HG03097 (cell line): ENCODE data around the gene FCN3.

ENCODE experiments used
- ATAC-seq: cut with Tn5 transposase; IDR thresholded peaks from one replicate; pipeline ENCODE4 v1.9.1; 2021; ENCODE audit not compliant: unreplicated experiment, low FRiP score

FCN3 gene

GRCh38 chr1:27345272-27345671 lies 29.4 kb downstream of the FCN3 start:
- ATAC-seq: no peak

GRCh38 chr1:27343639-27344025 lies 31.0 kb downstream of the FCN3 start:
- no peak for ATAC-seq

- no peak for ATAC-seq
Observed at GRCh38 chr1:27342778-27343638, 31.6 kb downstream of the FCN3 start.

- no peak for ATAC-seq
Observed at GRCh38 chr1:27342391-27342777, 32.2 kb downstream of the FCN3 start.

GRCh38 chr1:27341525-27342252 lies 32.9 kb downstream of the FCN3 start, which contains the start of gene SYTL1:
SYTL1 (plus strand) TSS chr1:27342022; CDS start chr1:27345335, 3,313 bp downstream.
- no peak for ATAC-seq

GRCh38 chr1:27339213-27339612 lies 35.4 kb downstream of the FCN3 start:
- no peak for ATAC-seq

GRCh38 chr1:27338751-27339150 lies 35.9 kb downstream of the FCN3 start:
- no peak for ATAC-seq

- no peak for ATAC-seq
Observed at GRCh38 chr1:27336756-27337155, 37.9 kb downstream of the FCN3 start.

GRCh38 chr1:27335506-27336422 lies 38.9 kb downstream of the FCN3 start:
- no peak for ATAC-seq

GRCh38 chr1:27333717-27334279 lies 40.8 kb downstream of the FCN3 start:
- ATAC-seq: no peak

GRCh38 chr1:27332536-27333281 lies 41.9 kb downstream of the FCN3 start:
- ATAC-seq: no peak

- no peak for ATAC-seq
Observed at GRCh38 chr1:27331922-27332321, 42.7 kb downstream of the FCN3 start.

GRCh38 chr1:27331426-27331825 lies 43.2 kb downstream of the FCN3 start:
- no peak for ATAC-seq

GRCh38 chr1:27330786-27331185 lies 43.8 kb downstream of the FCN3 start:
- no peak for ATAC-seq

GRCh38 chr1:27327964-27328363 lies 46.7 kb downstream of the FCN3 start:
- ATAC-seq: no peak

GRCh38 chr1:27325286-27325685 lies 49.3 kb downstream of the FCN3 start:
- ATAC-seq: no peak

GRCh38 chr1:27322569-27323240 lies 51.9 kb downstream of the FCN3 start:
- no peak for ATAC-seq

- peak; percentile 88 for ATAC-seq
Observed at GRCh38 chr1:27321813-27322568, 52.6 kb downstream of the FCN3 start, which contains the start of gene TMEM222. TMEM222 (plus strand) TSS chr1:27322163; CDS start chr1:27322198, 35 bp downstream.
